Sigmoid colon (tissue), 4 donors: Measurements from ENCODE around the gene TRAPPC2.
A peak's percentile ranks its signal among the peaks of the same experiment; 100 is the strongest.

Experiments
- POLR2A ChIP-seq, 2 donors: fragments of 450-650 bp; IDR thresholded peaks; one replicate each; pipeline ENCODE4 v1.6.1; 2016; ENCODE audit warnings: antibody characterized with exemption in 2 of 2, mild to moderate bottlenecking in 2 of 2, moderate library complexity in 2 of 2
- POLR2AphosphoS5 ChIP-seq, 4 donors: sonication (generic); formaldehyde crosslinking; IDR thresholded peaks; one replicate each; pipeline ENCODE4 v1.6.1; 2017; ENCODE audit warnings: antibody characterized with exemption in 4 of 4
- TF ChIP-seq, protein P1 (sequence below), 4 experiments: fragments of 450-650 bp in 3 of 4; fragments of 200-600 bp in 1 of 4; IDR thresholded peaks; one replicate each; pipeline ENCODE4 v1.5.1; 2016 to 2019; ENCODE audit warnings: antibody characterized with exemption in 4 of 4, mild to moderate bottlenecking in 3 of 4, moderate library complexity in 2 of 4

DNA sequence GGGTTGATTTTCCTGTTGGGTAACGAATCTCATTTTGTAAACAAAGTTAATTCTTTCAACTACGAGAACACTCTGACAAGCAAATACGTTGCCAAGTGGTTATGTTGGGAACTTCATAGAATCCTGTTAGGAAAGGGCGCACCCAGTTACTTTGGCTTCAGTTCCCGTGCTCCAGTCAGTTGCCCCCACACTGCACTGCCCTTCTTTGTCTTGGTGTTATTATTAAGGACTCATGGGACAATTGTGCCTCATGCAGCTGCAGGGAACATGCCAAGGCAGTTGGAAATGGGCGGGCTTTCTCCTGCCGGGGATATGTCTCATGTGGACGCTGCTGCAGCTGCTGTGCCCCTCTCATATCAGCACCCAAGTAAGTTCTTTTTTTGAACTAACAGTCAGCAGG lies 29.1 kb upstream of the TRAPPC2 start:
- TF ChIP-seq, protein P1, sequence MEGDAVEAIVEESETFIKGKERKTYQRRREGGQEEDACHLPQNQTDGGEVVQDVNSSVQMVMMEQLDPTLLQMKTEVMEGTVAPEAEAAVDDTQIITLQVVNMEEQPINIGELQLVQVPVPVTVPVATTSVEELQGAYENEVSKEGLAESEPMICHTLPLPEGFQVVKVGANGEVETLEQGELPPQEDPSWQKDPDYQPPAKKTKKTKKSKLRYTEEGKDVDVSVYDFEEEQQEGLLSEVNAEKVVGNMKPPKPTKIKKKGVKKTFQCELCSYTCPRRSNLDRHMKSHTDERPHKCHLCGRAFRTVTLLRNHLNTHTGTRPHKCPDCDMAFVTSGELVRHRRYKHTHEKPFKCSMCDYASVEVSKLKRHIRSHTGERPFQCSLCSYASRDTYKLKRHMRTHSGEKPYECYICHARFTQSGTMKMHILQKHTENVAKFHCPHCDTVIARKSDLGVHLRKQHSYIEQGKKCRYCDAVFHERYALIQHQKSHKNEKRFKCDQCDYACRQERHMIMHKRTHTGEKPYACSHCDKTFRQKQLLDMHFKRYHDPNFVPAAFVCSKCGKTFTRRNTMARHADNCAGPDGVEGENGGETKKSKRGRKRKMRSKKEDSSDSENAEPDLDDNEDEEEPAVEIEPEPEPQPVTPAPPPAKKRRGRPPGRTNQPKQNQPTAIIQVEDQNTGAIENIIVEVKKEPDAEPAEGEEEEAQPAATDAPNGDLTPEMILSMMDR (IDR thresholded peaks at IDR 0.05): no peak
- TF ChIP-seq POLR2A (IDR thresholded peaks at IDR 0.05): no peak
- TF ChIP-seq POLR2AphosphoS5 (IDR thresholded peaks at IDR 0.05): peak in 1 of 4 donors; percentile 25
